ENCODE measurements around the gene PGGT1B. TPM values are rescaled to one million over a fixed set of nuclear protein-coding genes. Genes with fewer than 3 reads are reported as not detected.
"Not testable (repeated sequence)": the region's sequence is repeated elsewhere in the genome, so short reads cannot be mapped to it uniquely, and the experiment has no call there.

Gene PGGT1B
- total RNA-seq, 4 donors from 2014 or later, result 5.5 to 13.2 (median 10.4) TPM

GRCh38 chr5:115262011-115262320 is 711 bp downstream of the PGGT1B start:
- H3K27ac ChIP-seq, result peak overlapping the region in 3 of 4 donors; percentile 78 to 83 (median 83)
- no peaks in the 10 kb centered on the region for H3K27me3 ChIP-seq
- H3K4me3 ChIP-seq, result peak overlapping the region; percentile 52 to 89 (median 76)
- no peaks in the 10 kb centered on the region for H3K9me3 ChIP-seq
- H3K4me1 ChIP-seq, result peaks cover 4 to 41% (median 15%) of the 10 kb centered on the region in 4 donors
- no peak for DNase-seq (ENCODE audit: low spot score in 2 of 2)
- H3K36me3 ChIP-seq, result peaks cover 0 to 14% (median 0%) of the 10 kb centered on the region in 3 donors
- TF ChIP-seq EP300 (IDR thresholded peaks at IDR 0.05), result no peak
- TF ChIP-seq, protein P1, sequence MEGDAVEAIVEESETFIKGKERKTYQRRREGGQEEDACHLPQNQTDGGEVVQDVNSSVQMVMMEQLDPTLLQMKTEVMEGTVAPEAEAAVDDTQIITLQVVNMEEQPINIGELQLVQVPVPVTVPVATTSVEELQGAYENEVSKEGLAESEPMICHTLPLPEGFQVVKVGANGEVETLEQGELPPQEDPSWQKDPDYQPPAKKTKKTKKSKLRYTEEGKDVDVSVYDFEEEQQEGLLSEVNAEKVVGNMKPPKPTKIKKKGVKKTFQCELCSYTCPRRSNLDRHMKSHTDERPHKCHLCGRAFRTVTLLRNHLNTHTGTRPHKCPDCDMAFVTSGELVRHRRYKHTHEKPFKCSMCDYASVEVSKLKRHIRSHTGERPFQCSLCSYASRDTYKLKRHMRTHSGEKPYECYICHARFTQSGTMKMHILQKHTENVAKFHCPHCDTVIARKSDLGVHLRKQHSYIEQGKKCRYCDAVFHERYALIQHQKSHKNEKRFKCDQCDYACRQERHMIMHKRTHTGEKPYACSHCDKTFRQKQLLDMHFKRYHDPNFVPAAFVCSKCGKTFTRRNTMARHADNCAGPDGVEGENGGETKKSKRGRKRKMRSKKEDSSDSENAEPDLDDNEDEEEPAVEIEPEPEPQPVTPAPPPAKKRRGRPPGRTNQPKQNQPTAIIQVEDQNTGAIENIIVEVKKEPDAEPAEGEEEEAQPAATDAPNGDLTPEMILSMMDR (IDR thresholded peaks at IDR 0.05), result no peak
- no peak for TF ChIP-seq POLR2A (IDR thresholded peaks at IDR 0.05)
- WGBS, 2 donors, result 3% methylated on average over 8 of the region's 8 CpGs

DNA sequence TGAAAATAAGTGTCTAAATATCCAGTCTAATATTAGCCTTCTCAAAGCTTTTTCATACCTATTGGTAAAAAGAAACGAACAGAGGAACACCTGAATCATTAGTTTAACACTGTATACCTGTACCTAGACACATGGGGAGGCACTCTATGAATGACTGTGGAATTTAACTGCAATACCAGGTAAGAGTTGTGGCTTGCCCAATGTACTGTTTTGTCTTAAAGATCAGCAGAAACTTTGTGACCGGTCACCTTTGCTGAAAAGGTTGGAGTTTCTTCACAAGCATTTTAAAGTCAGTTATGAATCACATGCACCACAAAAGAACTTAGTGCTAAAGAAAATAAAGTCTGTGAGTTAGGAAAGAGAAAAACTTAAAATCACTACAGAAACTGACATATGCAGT is 2.4 kb downstream of the PGGT1B start:
- Histone ChIP-seq H3K4me3 (no peak overlapping the region), H3K36me3 (peaks cover 0 to 10% (median 0%) of the 10 kb centered on the region in 3 donors), H3K9me3 (no peaks in the 10 kb centered on the region), H3K27me3 (no peaks in the 10 kb centered on the region), H3K4me1 (peaks cover 4 to 41% (median 15%) of the 10 kb centered on the region in 4 donors), H3K27ac (no peak overlapping the region)
- DNase-seq (ENCODE audit: low spot score in 2 of 2), result no peak
- TF ChIP-seq, protein P1 (IDR thresholded peaks at IDR 0.05), result no peak
- TF ChIP-seq EP300 (IDR thresholded peaks at IDR 0.05) (no peak), POLR2A (IDR thresholded peaks at IDR 0.05) (no peak)
- 90 to 97% methylated on average over 2 of the region's 2 CpGs for WGBS, 2 donors

DNA sequence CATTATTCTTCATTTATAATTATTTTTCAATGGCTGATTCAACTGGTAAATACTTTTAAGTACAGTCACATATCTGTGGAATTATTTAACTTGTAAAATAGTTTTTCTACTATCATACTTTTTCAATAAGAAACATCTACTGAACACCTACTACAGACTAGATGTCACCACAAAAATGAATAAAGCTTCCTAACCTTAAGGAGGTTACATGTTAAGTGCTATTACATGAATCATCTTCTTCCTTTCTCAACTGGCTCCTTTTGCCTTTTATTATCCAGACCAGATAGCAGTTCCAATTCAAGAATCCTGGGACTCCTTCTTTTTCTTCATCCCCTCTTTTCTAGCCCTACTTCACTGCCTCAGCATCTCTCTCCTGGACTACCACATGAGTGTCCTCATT is 4.7 kb downstream of the PGGT1B start:
- Histone ChIP-seq H3K36me3 (peaks cover 0 to 2% (median 0%) of the 10 kb centered on the region in 3 donors), H3K4me3 (no peak overlapping the region), H3K27ac (no peak overlapping the region), H3K27me3 (no peaks in the 10 kb centered on the region), H3K9me3 (no peaks in the 10 kb centered on the region), H3K4me1 (peaks cover 4 to 36% (median 13%) of the 10 kb centered on the region in 4 donors)
- TF ChIP-seq POLR2A (IDR thresholded peaks at IDR 0.05) (no peak), EP300 (IDR thresholded peaks at IDR 0.05) (no peak)
- TF ChIP-seq, protein P1 (IDR thresholded peaks at IDR 0.05), result no peak
- no peak for DNase-seq (ENCODE audit: low spot score in 2 of 2)

DNA sequence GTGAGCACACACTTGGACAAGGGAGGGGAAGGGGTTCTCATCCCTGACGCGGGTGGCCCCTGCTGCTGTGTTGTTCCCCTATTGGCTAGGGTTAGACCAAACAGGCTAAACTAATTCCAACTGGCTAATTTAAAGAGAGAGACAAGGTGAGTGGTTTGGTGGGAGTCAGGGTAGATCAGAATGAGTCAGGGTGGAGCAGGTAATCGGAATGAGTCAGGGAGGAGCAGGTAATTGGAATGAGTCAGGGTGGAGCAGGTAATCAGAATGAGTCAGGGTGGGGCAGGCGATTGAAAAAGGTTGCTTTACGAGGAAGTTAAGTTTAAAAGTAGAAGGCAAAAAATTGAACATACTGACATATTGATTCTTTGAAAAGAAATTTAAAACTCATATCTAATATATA is 13.3 kb downstream of the PGGT1B start:
- not testable (repeated sequence) for H3K9me3 ChIP-seq; H3K36me3 ChIP-seq; H3K4me3 ChIP-seq; DNase-seq (ENCODE audit: low spot score in 2 of 2); H3K4me1 ChIP-seq; H3K27ac ChIP-seq; H3K27me3 ChIP-seq
- WGBS, 2 donors, result 73 to 76% methylated on average over 5 of the region's 5 CpGs

DNA sequence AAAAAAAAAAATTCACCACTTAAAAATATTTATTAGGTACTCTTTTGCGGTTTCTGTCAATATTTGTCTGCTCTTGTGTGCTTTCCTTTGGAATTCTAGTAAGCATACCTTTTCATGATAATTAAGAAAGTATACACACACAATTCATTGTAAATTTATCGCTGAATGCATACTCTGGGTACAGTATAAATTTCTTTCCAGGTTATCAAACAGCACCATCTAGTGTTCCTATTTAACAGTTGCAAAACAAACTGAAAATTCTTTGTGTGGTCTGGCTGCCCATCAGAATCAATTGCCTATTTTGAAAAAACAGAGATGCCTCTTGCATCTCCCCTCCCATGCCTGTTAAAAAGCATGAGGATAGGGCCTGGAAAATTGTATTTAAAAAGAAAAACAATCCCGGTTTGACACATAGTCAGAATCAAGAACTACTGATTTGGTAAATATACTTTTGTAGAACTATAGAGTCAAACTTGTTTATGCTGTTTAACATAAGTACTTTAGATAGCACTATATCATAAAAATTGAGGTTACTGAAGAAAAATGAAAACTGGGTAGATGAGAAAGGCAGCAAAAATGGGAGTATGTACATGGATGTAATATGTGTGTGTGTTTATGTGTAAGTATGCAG is 16.2 kb downstream of the PGGT1B start:
- H3K36me3 ChIP-seq, result peaks cover 0 to 4% (median 0%) of the 10 kb centered on the region in 3 donors
- no peaks in the 10 kb centered on the region for H3K9me3 ChIP-seq
- 29 to 35% methylated on average over 3 of the region's 3 CpGs for WGBS, 2 donors
- H3K4me3 ChIP-seq, result no peak overlapping the region
- no peak for DNase-seq (ENCODE audit: low spot score in 2 of 2)
- TF ChIP-seq, protein P1 (IDR thresholded peaks at IDR 0.05), result peak; percentile 49 to 69 (median 65)
- no peak for TF ChIP-seq POLR2A (IDR thresholded peaks at IDR 0.05)
- no peaks in the 10 kb centered on the region for H3K27me3 ChIP-seq
- peaks cover 0 to 8% (median 0%) of the 10 kb centered on the region in 4 donors for H3K4me1 ChIP-seq
- H3K27ac ChIP-seq, result no peak overlapping the region

DNA sequence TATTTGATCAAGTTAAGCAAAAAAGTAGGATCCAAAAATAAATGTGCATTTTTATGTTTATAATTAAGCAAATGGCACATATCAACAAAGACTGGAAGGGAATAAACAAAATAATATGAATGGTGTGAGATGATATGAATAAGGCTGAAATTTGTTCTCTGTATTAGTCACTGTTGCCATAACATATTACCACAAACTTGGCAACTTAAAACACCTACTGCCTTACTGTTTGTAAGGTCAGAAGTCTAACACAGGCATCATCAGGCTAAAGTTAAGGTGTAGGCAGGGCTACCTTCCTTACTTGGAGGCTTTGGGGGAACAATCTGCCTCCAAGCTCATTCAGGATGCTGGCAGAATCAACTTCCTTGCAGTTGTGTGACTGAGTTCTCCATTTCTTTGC is 19.3 kb downstream of the PGGT1B start:
- Histone ChIP-seq H3K36me3 (peaks cover 0 to 28% (median 0%) of the 10 kb centered on the region in 3 donors), H3K9me3 (no peaks in the 10 kb centered on the region), H3K27me3 (no peaks in the 10 kb centered on the region), H3K4me1 (peaks cover 0 to 8% (median 0%) of the 10 kb centered on the region in 4 donors), H3K27ac (no peak overlapping the region), H3K4me3 (no peak overlapping the region)
- no peak for DNase-seq (ENCODE audit: low spot score in 2 of 2)
- TF ChIP-seq POLR2A (IDR thresholded peaks at IDR 0.05) (no peak), EP300 (IDR thresholded peaks at IDR 0.05) (no peak)
- TF ChIP-seq, protein P1 (IDR thresholded peaks at IDR 0.05), result no peak
